SW480 (cell line): ENCODE measurements around the gene SFRP5.
A peak's percentile ranks its signal among the peaks of the same experiment; 100 is the strongest.

ENCODE experiments used
- DNase-seq: peaks from one replicate; pipeline ENCODE4 v3.0.0-alpha.2; 2016; ENCODE audit warnings: low spot score

Gene SFRP5

GRCh38 chr10:97736902-97737769 is 34.7 kb downstream of the SFRP5 start, which contains the start of gene ZFYVE27:
Gene ZFYVE27, plus strand, starts transcription at chr10:97737128. Its CDS starts 1,350 bp downstream, at chr10:97738478.
- peak; percentile 88 for DNase-seq

GRCh38 chr10:97736403-97736901 is 35.3 kb downstream of the SFRP5 start:
- no peak for DNase-seq

GRCh38 chr10:97734021-97734420 is 37.8 kb downstream of the SFRP5 start:
- DNase-seq = no peak

- DNase-seq = no peak
Observed at GRCh38 chr10:97733256-97733655, 38.5 kb downstream of the SFRP5 start.

- DNase-seq = no peak
Observed at GRCh38 chr10:97732052-97732359, 39.8 kb downstream of the SFRP5 start.

- peak; percentile 74 for DNase-seq
Observed at GRCh38 chr10:97731346-97732051, 40.3 kb downstream of the SFRP5 start.

- DNase-seq = no peak
Observed at GRCh38 chr10:97729014-97729413, 42.8 kb downstream of the SFRP5 start.

- no peak for DNase-seq
Observed at GRCh38 chr10:97726636-97727178, 45.1 kb downstream of the SFRP5 start.

GRCh38 chr10:97724341-97724941 is 47.4 kb downstream of the SFRP5 start:
- no peak for DNase-seq

GRCh38 chr10:97723001-97723400 is 48.8 kb downstream of the SFRP5 start:
- DNase-seq = no peak

- DNase-seq = no peak
Observed at GRCh38 chr10:97721871-97722780, 49.7 kb downstream of the SFRP5 start.

- no peak for DNase-seq
Observed at GRCh38 chr10:97719602-97720001, 52.2 kb downstream of the SFRP5 start.

- DNase-seq = peak; percentile 94
Observed at GRCh38 chr10:97718659-97719142, 53.1 kb downstream of the SFRP5 start.

GRCh38 chr10:97718178-97718577 is 53.6 kb downstream of the SFRP5 start:
- DNase-seq = peak; percentile 19

GRCh38 chr10:97717627-97718026 is 54.2 kb downstream of the SFRP5 start:
- no peak for DNase-seq
